Ascending aorta (tissue), 2 donors: ENCODE measurements around the gene RASSF3. TPM values are rescaled to one million over a fixed set of nuclear protein-coding genes. Genes with fewer than 3 reads are reported as not detected.
"Not testable (repeated sequence)": the region's sequence is repeated elsewhere in the genome, so short reads cannot be mapped to it uniquely, and the experiment has no call there.

ENCODE experiments used
- DNase-seq, 2 donors: peaks; one replicate each; pipeline ENCODE4 v3.0.0-alpha.2; 2019; ENCODE audit warnings: low spot score in 2 of 2
- H3K27ac ChIP-seq, 2 donors: fragments of 200-600 bp; sonication (generic); one replicate each; pipeline ENCODE4 v1.5.1; 2016 to 2017; ENCODE audit warnings: mild to moderate bottlenecking in 1 of 2
- H3K27me3 ChIP-seq: fragments of 200-600 bp; sonication (generic); one replicate; pipeline ENCODE4 v1.5.1; 2017
- H3K36me3 ChIP-seq, 2 donors: fragments of 200-600 bp; sonication (generic); one replicate each; pipeline ENCODE4 v1.5.1; 2016
- H3K4me1 ChIP-seq, 2 donors: fragments of 200-600 bp; sonication (generic); one replicate each; pipeline ENCODE4 v1.5.1; 2016 to 2017; ENCODE audit warnings: mild to moderate bottlenecking in 1 of 2
- H3K4me3 ChIP-seq, 2 donors: fragments of 200-600 bp; sonication (generic); one replicate each; pipeline ENCODE4 v1.5.1; 2016 to 2017; ENCODE audit warnings: mild to moderate bottlenecking in 1 of 2
- H3K9me3 ChIP-seq, 2 donors: fragments of 200-600 bp; sonication (generic); one replicate each; pipeline ENCODE4 v1.5.1; 2016
- CTCF ChIP-seq, 3 experiments: fragments of 200-600 bp in 2 of 3; fragments of 450-650 bp in 1 of 3; sonication (generic) in 2 of 3; IDR thresholded peaks; one replicate each; pipeline ENCODE4 v1.5.1; 2016 to 2019; ENCODE audit warnings: antibody characterized with exemption in 3 of 3, mild to moderate bottlenecking in 1 of 3, moderate library complexity in 1 of 3
- intact Hi-C: fragments of 100-400 bp; cut with DNase I; formaldehyde crosslinking; loops from one replicate; pipeline ENCODE4 v1.15.1; 2023
- total RNA-seq: library from RNA; depleted of rRNA; stranded (reverse); fragments of >200 nt; gene quantifications from one replicate; pipeline ENCODE4 v1.1.0, GENCODE V29; 2016

Gene RASSF3
- total RNA-seq, 1 donor from 2014 or later: 79.6 TPM

GRCh38 chr12:64650762-64651161 is 40.5 kb downstream of the RASSF3 start:
- no peak for TF ChIP-seq CTCF (IDR thresholded peaks at IDR 0.05)
- no peaks in the 10 kb centered on the region for H3K9me3 ChIP-seq
- H3K27ac ChIP-seq: peak overlapping the region; percentile 84 to 88
- intact Hi-C loops: no loop called here
- no peak for DNase-seq
- H3K27me3 ChIP-seq: no peaks in the 10 kb centered on the region
- no peaks in the 10 kb centered on the region for H3K36me3 ChIP-seq
- peak overlapping the region in 1 of 2 donors; percentile 23 for H3K4me3 ChIP-seq
- peaks cover 9 to 68% of the 10 kb centered on the region in 2 donors for H3K4me1 ChIP-seq

- TF ChIP-seq CTCF (IDR thresholded peaks at IDR 0.05): no peak
- Histone ChIP-seq H3K4me1 (peaks cover 9 to 59% of the 10 kb centered on the region in 2 donors), H3K27ac (peak overlapping the region; percentile 84 to 88), H3K9me3 (no peaks in the 10 kb centered on the region), H3K36me3 (no peaks in the 10 kb centered on the region), H3K27me3 (no peaks in the 10 kb centered on the region), H3K4me3 (no peak overlapping the region)
- intact Hi-C loops: loop anchor here (2.0 kb wide), 1 partner anchor 20 kb away; no protein-coding TSS in a partner anchor
- no peak for DNase-seq
These were observed 42.1 kb downstream of the RASSF3 start for GRCh38 chr12:64652346-64652745.

GRCh38 chr12:64653123-64653522 is 42.8 kb downstream of the RASSF3 start:
- Histone ChIP-seq H3K36me3 (no peaks in the 10 kb centered on the region), H3K4me1 (peaks cover 9 to 59% of the 10 kb centered on the region in 2 donors), H3K4me3 (no peak overlapping the region), H3K9me3 (no peaks in the 10 kb centered on the region), H3K27ac (peak overlapping the region; percentile 84 to 88), H3K27me3 (no peaks in the 10 kb centered on the region)
- no peak for DNase-seq
- intact Hi-C loops: loop anchor here (2.0 kb wide), 1 partner anchor 20 kb away; no protein-coding TSS in a partner anchor
- TF ChIP-seq CTCF (IDR thresholded peaks at IDR 0.05): no peak

- not testable (repeated sequence) for H3K9me3 ChIP-seq, H3K4me3 ChIP-seq, H3K27me3 ChIP-seq, DNase-seq, H3K36me3 ChIP-seq
- intact Hi-C loops: loop anchor here (2.0 kb wide), 1 partner anchor 19 kb away; no protein-coding TSS in a partner anchor
- Histone ChIP-seq H3K27ac (peak overlapping the region; percentile 84 to 88), H3K4me1 (peaks cover 12 to 59% of the 10 kb centered on the region in 2 donors)
These were observed 43.6 kb downstream of the RASSF3 start for GRCh38 chr12:64653907-64654306.

GRCh38 chr12:64655141-64655540 is 44.8 kb downstream of the RASSF3 start:
- Histone ChIP-seq H3K4me3 (no peak overlapping the region), H3K27ac (peak overlapping the region; percentile 84 to 88), H3K36me3 (no peaks in the 10 kb centered on the region), H3K9me3 (no peaks in the 10 kb centered on the region), H3K4me1 (peaks cover 12 to 58% of the 10 kb centered on the region in 2 donors), H3K27me3 (no peaks in the 10 kb centered on the region)
- no peak for DNase-seq
- intact Hi-C loops: no loop called here
- TF ChIP-seq CTCF (IDR thresholded peaks at IDR 0.05): no peak

GRCh38 chr12:64656429-64656828 is 46.1 kb downstream of the RASSF3 start:
- DNase-seq: no peak
- no peaks in the 10 kb centered on the region for H3K36me3 ChIP-seq
- no peak overlapping the region for H3K4me3 ChIP-seq
- TF ChIP-seq CTCF (IDR thresholded peaks at IDR 0.05): no peak
- H3K9me3 ChIP-seq: no peaks in the 10 kb centered on the region
- H3K27me3 ChIP-seq: no peaks in the 10 kb centered on the region
- peaks cover 9 to 46% of the 10 kb centered on the region in 2 donors for H3K4me1 ChIP-seq
- peak overlapping the region; percentile 84 to 88 for H3K27ac ChIP-seq
- intact Hi-C loops: no loop called here
